Measurements from ENCODE around the gene ZCCHC7.

Gene ZCCHC7

GRCh38 chr9:37212435-37212834 lies 92.1 kb downstream of the ZCCHC7 start:
- DNase-seq: no peak

- DNase-seq: no peak
Observed at GRCh38 chr9:37215381-37215780, 95.0 kb downstream of the ZCCHC7 start.

DNA sequence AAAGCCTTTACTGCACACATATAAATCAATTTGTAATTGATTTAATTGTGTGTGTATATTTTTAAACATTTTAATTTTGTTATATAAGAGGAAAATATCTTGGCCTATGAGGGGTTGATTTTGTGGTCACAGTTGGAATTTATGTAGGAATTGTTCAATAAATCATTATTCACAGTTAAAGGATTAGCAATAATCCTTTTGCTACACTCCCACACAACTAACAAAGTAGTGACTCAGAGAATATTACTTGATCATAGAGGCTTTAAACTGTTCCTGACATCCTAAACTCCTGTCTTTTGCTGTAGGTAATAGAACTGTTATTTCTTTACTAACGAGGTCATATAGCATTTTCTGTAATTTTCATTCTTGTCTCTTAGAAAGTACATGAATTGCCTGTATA lies 95.5 kb downstream of the ZCCHC7 start:
- no peak for DNase-seq

DNA sequence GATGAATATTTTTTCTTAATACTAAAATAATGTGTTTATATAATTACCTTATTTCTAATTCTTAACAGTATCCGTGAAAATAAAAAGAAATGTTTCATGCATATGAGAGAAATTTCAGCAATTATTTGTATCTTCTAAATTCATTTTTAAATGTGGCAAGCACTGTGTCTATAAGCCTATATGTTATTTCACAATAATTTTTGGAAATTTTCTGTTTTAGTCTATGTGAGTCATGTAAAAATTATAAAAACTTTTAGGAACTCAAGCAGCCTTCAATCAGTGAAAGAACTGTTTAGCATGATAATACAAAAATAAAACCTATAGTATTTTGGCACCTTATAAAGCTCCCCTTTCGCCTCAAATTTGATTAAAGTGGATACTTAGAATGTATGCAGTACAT lies 96.8 kb downstream of the ZCCHC7 start:
- DNase-seq: no peak

DNA sequence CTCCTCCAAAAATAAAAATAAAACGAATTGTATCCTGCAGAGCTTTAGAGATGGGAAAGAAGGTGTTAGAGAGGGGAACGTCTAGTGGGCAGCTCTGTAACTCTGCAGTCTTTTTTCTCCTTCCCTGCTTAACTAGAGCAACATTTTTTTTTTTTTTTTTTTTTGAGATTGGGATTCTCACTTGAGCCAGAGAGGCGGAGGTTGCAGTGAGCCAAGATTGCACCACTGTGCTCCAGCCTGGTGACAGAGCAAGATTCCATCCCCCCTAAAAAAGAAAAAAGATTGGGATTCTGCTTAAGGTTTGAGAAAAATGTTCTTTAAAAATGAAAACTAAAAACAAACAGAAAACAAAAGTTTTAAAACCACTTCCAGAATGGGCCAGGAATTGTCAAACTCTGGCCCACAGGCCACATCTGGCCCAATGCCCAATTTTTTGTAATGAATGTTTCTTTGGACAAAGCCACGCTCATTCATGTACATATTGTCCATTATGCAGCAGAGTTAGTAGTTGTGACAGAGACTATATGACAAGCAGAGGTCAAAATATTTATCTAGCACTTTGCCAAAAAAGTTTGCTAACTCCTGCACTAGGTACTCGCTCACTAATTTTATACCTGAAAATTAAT lies 98.5 kb downstream of the ZCCHC7 start:
- DNase-seq: no peak

DNA sequence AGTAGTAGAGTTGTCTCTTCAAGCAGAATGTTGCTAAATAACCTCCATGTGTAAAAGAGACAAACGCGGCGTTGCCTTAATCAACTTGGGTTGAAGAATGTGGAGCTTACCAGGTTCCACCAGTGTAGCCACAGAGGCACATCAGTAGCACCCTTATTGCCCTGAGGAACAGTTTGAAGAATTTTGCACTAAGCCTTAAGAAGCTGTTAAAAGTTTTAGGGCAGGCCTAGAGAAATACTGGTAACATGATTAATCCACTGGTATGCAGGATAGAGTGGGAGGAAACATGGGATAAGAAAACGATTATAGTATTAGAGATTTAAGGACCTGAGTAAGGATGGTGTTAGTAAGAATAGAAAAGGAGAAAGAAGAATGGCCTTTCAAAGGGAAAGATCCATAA lies 100.6 kb downstream of the ZCCHC7 start:
- no peak for DNase-seq

DNA sequence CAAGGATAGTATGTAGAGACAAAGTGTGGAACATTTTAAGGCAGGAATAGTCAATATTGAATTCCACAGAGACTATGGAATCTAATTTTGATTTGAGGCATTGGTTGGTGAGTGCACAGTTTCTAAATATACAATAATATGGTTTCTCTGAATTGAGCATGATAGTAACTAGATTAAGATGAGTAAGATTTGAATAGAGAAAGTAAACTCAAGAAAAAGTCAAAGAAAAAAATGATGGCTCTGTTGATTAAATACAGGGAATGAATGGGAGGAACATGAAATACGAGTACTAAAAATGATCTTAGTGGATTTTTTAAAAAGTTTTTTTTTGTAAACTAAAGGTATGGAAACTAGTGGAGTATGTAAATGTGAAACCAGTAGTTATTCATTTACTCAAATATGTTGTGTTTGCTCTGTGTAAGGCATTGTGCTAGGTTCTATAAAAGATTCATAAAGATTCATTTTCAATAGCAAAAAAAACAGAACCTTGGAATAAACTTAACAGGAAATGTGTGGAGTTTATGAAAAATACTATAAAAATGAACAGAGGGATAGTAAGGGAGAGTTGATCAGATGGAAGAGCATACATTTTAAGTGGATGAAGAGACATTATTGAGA lies 101.2 kb downstream of the ZCCHC7 start:
- DNase-seq: no peak

DNA sequence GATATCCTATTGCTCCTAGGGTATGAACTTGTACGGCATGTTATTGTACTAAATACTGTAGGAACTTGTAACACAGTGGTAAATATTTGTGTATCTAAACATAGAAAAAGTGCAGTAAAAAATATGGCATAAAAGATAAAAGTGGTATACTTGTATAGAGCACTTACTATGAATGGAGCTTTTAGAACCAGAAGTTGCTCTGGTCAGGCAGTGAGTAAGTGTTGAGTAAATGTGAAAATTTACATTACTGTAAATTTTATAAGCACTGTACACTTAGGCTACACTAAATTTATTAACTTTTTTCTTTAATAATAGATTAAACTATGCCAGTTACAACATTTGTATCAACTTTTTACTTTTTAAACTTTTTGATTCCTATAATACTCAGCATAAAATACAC lies 109.1 kb downstream of the ZCCHC7 start:
- DNase-seq: no peak

DNA sequence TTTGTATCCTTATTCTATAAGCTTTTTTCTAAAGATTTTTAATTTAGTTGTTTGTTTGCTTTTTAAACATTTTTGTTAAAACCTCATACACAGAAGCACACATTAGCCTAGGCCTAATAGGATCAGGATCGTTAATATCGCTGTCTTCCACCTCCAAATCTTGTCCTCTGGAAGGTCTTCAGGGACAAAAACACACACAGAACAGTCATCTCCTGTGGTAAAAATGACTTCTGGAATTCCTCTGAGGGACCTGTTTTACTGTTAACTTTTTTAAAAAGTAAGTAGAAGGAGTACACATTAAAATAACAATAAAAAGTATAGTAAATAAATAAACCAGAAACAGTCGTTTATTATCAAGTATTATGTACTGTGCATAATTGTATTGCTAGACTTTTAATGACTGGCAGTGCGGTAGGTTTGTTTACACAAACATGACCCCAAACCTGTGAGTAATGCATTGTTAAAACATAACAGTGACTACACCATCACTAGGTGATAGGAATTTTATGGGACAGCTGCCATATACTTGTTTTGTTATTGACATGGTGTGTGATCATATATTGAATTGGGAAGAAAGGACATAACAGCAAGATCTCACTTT lies 109.6 kb downstream of the ZCCHC7 start:
- no peak for DNase-seq

DNA sequence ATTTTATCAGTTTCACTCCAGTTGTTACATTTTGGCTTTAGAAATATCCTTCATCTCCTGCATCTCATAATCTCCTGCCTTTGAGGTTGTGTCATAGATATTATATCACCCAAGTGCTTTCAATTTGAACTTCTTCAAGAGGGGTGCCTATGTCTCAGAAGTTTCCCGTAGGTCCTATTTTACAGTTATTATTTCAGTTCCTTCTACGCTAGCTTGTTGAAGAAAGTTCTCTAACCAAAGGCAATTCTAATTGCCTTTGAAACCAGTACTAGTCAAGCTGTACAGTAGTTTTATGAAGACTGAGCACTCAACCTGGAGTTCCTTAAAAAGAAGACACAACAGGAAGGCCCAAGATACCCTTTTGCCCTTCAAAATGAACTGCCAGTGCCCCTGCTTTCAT lies 116.4 kb downstream of the ZCCHC7 start:
- no peak for DNase-seq

- DNase-seq: no peak
Observed at GRCh38 chr9:37238122-37238521, 117.7 kb downstream of the ZCCHC7 start.

DNA sequence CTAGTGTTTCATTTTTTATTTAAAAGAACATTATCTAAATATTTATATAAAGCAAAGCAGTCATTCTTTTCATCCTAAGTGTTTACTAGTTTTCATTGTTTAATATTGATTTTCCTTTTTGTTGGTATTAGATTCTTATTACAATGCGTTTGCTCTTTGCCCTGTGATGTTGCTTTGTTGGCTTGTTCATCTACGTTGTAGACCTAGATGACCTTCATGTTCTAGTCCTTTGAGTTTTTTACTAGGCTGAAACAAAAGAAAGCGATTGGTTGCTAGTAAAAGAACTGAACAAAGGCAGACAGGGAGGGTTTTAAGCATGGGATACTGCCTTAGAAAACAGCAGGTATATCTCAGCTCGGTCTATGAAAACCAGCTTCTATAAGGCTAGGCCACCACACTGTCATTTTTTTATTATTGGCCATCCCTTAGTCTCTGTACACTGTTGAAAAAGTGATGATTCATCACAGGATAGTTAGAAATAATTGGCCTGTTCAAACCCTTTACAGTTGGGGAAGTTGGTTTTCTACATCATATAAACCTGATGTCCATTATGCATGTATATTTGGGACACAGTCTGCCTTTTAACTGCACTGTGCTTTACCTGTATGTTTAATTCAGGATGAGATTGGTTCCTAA lies 119.0 kb downstream of the ZCCHC7 start:
- DNase-seq: no peak

GRCh38 chr9:37239921-37240320 lies 119.5 kb downstream of the ZCCHC7 start:
- DNase-seq: no peak

GRCh38 chr9:37241340-37241739 lies 121.0 kb downstream of the ZCCHC7 start:
- DNase-seq: no peak

DNA sequence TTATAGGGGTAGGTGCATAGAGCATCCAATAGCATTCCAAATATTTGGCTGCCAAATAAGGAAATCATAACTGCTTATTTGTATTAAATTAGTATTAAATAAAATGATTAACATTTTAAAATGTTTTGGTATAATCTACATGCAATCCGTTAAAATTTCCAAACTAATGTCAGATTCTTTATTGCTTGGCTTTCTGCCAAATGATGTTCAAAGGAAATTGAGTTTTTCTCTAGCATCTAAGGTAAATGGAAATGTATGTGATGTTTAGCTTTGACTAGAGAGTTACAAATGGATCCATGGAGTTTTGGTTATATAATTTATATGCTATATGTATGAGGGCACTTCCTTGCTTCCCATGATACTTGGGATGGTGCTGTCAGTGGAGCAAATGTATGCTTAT lies 121.7 kb downstream of the ZCCHC7 start:
- no peak for DNase-seq

DNA sequence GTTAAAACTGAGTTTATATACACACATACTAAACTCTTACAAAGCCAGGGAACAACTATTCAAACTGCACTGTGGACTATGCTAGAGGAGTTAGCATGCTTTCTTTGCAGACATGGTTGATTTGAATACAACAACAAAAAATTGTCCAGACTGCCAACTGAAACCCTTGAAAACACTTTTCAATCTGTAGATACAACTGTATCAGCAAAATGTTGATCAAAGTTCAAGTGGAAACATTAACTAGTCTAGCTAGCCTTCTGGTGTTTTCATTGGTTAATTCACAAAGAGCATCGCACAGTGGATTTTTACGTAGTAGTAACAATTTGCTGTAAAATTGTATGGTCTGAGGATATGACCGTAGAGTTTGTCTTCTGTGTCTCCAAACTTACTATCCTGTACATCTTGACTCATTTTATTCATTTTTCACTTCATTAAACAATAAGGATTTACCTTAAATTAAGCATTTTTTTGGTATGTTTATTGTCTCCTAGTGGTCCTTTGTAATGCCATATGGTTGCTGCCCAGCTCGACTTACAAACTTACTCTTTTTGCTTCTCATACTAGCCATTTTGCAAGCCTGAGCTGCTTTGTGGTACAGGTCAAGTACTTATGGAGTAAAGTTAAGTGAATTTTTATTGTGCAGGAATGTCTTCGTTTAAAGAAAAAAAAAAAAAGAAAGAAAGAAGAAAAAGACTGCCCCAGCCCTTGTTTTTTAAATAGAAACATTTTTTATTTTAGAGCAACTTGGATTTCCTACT lies 123.4 kb downstream of the ZCCHC7 start:
- DNase-seq: no peak

DNA sequence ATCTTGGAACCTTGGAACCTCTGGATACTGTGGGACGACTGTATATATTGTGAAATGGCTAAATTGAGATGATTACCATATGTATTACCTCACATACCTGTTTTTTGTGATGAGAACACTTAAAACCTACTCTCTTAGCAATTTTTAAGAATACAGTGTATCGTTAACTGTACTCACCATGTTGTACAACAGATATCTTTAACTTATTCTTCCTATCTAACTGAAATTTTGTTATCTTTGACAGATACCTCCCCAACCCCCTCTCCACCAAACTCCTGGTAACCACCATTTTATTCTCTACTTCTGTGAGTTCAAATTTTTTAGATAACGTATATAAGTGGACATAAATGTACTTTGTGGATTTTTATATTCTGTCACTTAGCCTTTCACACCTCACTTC lies 126.5 kb downstream of the ZCCHC7 start:
- DNase-seq: no peak

- DNase-seq: no peak
Observed at GRCh38 chr9:37248651-37249163, 128.3 kb downstream of the ZCCHC7 start.

DNA sequence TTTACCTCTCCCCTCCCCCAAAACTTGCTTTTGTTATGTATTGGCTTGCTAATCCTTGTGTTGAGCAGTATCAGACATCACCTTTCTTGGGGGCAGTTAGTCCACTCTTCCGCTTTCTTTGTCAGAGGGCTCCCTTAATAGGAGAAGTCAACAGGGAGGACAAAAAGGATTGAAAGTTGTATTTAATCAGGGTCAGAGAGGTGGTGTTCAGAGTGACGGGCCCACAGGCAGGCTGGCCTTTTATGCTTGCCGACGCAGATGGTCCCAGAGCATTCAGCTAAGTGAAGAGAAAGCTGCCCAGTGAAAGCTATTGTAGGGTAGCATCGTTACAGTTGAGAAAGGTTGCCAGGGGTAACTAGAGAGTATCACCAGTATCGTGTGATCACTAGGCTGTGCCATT lies 131.1 kb downstream of the ZCCHC7 start:
- no peak for DNase-seq

DNA sequence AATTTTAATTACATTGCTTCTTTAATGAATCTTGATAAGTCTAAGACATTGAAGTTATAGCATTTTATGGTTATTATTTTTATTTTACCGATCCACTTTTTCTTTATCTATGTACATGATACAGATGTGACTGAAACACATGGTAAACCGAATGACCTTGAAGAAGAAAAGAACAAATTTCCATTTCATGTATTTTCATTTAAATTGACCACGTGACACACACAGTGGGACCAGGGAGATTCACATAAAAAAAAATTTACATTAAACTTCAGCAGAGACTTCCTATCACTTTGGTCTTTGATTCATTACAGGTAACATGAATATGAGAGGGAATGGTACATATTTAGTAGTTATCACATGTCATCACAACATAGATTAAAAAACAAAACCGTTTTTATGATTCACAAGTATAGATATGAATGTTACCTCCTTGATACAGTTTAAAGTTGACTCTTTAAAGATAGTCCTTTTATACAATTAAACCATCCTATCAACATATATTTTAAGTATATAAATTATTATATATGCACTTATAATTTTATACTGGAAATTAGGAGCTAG lies 133.1 kb downstream of the ZCCHC7 start:
- no peak for DNase-seq

DNA sequence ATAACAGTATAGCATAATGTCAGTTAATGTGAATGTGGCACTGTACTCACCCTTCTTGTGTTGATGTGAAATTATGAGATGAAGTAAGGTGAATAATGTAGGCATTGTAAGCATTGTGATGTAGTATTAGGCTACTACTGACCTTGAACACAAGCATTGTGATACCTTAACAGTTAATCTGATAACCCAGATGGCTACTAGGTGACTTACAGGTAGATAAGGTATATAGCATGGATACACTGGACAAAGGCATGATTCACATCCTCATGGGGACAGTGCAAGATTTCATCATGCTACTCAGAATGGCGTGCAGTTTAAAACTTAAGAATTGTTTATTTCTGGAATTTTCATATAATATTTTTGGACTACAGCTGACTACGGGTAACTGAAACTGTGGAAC lies 134.8 kb downstream of the ZCCHC7 start:
- DNase-seq: no peak

DNA sequence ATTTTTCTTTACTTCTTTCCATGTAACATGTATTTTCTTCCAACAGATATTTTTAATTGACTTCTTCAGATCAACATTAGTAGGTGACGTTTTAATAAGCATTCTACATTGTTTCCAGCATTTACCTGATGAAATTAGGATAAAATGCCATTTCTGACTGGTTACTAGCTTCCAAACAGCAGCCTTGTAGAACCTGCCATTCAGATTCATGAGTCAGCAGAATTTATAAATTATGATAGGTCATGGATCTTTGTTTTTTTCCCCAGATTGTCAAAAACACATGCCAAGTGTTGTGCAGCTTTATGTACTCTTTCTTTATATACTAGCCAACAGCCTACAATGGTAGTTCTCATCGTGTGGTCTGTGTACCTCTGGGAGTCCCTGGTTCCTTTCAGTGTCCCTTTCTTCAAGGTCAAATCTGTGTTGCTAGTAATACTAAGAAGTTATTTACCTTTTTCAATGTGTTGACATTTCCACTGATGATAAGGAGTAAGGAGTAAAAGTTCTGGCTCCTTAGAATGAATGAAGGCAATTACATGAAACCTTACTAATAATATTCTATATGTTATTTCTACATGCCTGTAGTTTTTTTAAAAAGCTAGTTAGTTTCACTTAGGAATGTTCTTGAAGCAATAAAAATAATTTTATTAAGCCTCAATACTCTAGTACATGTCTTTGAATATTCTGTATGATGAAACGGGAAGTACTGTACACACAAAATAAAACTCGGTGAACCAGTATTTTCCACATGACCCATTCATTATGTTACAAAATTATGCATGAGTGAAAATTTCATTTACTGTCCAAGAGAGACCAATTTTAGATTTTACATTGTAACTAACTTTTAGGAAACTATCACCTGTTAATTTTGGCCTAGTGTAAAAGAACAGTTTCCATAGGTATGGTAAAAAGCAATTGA lies 135.8 kb downstream of the ZCCHC7 start:
- no peak for DNase-seq
